ENCODE data around the gene ENTPD1.
"Not testable (repeated sequence)": the region's sequence is repeated elsewhere in the genome, so short reads cannot be mapped to it uniquely, and the experiment has no call there.

ENTPD1 gene

GRCh38 chr10:95793401-95794045, 37.6 kb downstream of the ENTPD1 start:
- Mint-ChIP-seq H3K4me3 (peak overlapping the region; percentile 42), H3K4me1 (ENCODE audit: low read depth) (peaks cover 63% of the 10 kb centered on the region), H3K9me3 (peaks cover 12% of the 10 kb centered on the region), H3K36me3 (ENCODE audit: low read depth) (peaks cover 16% of the 10 kb centered on the region), H3K27ac (peak overlapping the region; percentile 89), H3K27me3 (ENCODE audit: low read depth) (no peaks in the 10 kb centered on the region)
- peak; percentile 63 for DNase-seq (ENCODE audit: low spot score)

- H3K4me1 Mint-ChIP-seq (ENCODE audit: low read depth) = peaks cover 61% of the 10 kb centered on the region
- peaks cover 8% of the 10 kb centered on the region for H3K9me3 Mint-ChIP-seq
- no peaks in the 10 kb centered on the region for H3K27me3 Mint-ChIP-seq (ENCODE audit: low read depth)
- H3K36me3 Mint-ChIP-seq (ENCODE audit: low read depth) = peaks cover 18% of the 10 kb centered on the region
- no peak overlapping the region for H3K27ac Mint-ChIP-seq
- DNase-seq (ENCODE audit: low spot score) = no peak
- H3K4me3 Mint-ChIP-seq = no peak overlapping the region
Observed at GRCh38 chr10:95794195-95794594, 38.2 kb downstream of the ENTPD1 start.

- peaks cover 28% of the 10 kb centered on the region for H3K36me3 Mint-ChIP-seq (ENCODE audit: low read depth)
- DNase-seq (ENCODE audit: low spot score) = no peak
- no peak overlapping the region for H3K27ac Mint-ChIP-seq
- H3K4me1 Mint-ChIP-seq (ENCODE audit: low read depth) = peaks cover 65% of the 10 kb centered on the region
- H3K27me3 Mint-ChIP-seq (ENCODE audit: low read depth) = no peaks in the 10 kb centered on the region
- peaks cover 20% of the 10 kb centered on the region for H3K9me3 Mint-ChIP-seq
- H3K4me3 Mint-ChIP-seq = no peak overlapping the region
Observed at GRCh38 chr10:95795602-95796001, 39.6 kb downstream of the ENTPD1 start.

GRCh38 chr10:95796504-95796903, 40.5 kb downstream of the ENTPD1 start:
- no peak overlapping the region for H3K27ac Mint-ChIP-seq
- peaks cover 29% of the 10 kb centered on the region for H3K36me3 Mint-ChIP-seq (ENCODE audit: low read depth)
- peaks cover 58% of the 10 kb centered on the region for H3K4me1 Mint-ChIP-seq (ENCODE audit: low read depth)
- peaks cover 20% of the 10 kb centered on the region for H3K9me3 Mint-ChIP-seq
- no peak overlapping the region for H3K4me3 Mint-ChIP-seq
- no peak for DNase-seq (ENCODE audit: low spot score)
- H3K27me3 Mint-ChIP-seq (ENCODE audit: low read depth) = no peaks in the 10 kb centered on the region

- Mint-ChIP-seq H3K36me3 (ENCODE audit: low read depth) (peaks cover 35% of the 10 kb centered on the region), H3K4me3 (no peak overlapping the region), H3K9me3 (peaks cover 26% of the 10 kb centered on the region), H3K27me3 (ENCODE audit: low read depth) (no peaks in the 10 kb centered on the region), H3K27ac (no peak overlapping the region), H3K4me1 (ENCODE audit: low read depth) (peaks cover 42% of the 10 kb centered on the region)
- DNase-seq (ENCODE audit: low spot score) = no peak
Observed at GRCh38 chr10:95798096-95798855, 42.3 kb downstream of the ENTPD1 start.

GRCh38 chr10:95800286-95800685, 44.3 kb downstream of the ENTPD1 start:
- Mint-ChIP-seq H3K9me3 (peaks cover 31% of the 10 kb centered on the region), H3K27ac (peak overlapping the region; percentile 29), H3K36me3 (ENCODE audit: low read depth) (peaks cover 41% of the 10 kb centered on the region), H3K4me1 (ENCODE audit: low read depth) (peaks cover 29% of the 10 kb centered on the region), H3K4me3 (peak overlapping the region; percentile 11)
- H3K27me3 Mint-ChIP-seq (ENCODE audit: low read depth); DNase-seq (ENCODE audit: low spot score): not testable (repeated sequence)

- not testable (repeated sequence) for DNase-seq (ENCODE audit: low spot score); H3K4me1 Mint-ChIP-seq (ENCODE audit: low read depth); H3K27me3 Mint-ChIP-seq (ENCODE audit: low read depth); H3K27ac Mint-ChIP-seq; H3K4me3 Mint-ChIP-seq
- Mint-ChIP-seq H3K36me3 (ENCODE audit: low read depth) (peaks cover 32% of the 10 kb centered on the region), H3K9me3 (peaks cover 13% of the 10 kb centered on the region)
Observed at GRCh38 chr10:95806687-95807380, 50.9 kb downstream of the ENTPD1 start.

GRCh38 chr10:95808705-95809308, 52.8 kb downstream of the ENTPD1 start:
- not testable (repeated sequence) for DNase-seq (ENCODE audit: low spot score)

GRCh38 chr10:95809370-95810197, 53.6 kb downstream of the ENTPD1 start:
- peaks cover 5% of the 10 kb centered on the region for H3K9me3 Mint-ChIP-seq
- peaks cover 6% of the 10 kb centered on the region for H3K4me1 Mint-ChIP-seq (ENCODE audit: low read depth)
- no peak overlapping the region for H3K27ac Mint-ChIP-seq
- no peak for DNase-seq (ENCODE audit: low spot score)
- H3K27me3 Mint-ChIP-seq (ENCODE audit: low read depth) = peaks cover 5% of the 10 kb centered on the region
- H3K36me3 Mint-ChIP-seq (ENCODE audit: low read depth) = peaks cover 20% of the 10 kb centered on the region
- H3K4me3 Mint-ChIP-seq = no peak overlapping the region

More at GRCh38 chr10:95808705-95809308, 52.8 kb downstream of the ENTPD1 start:
- peaks cover 10% of the 10 kb centered on the region for H3K9me3 Mint-ChIP-seq
- peaks cover 26% of the 10 kb centered on the region for H3K36me3 Mint-ChIP-seq (ENCODE audit: low read depth)
- not testable (repeated sequence) for H3K27ac Mint-ChIP-seq; H3K27me3 Mint-ChIP-seq (ENCODE audit: low read depth); H3K4me1 Mint-ChIP-seq (ENCODE audit: low read depth); H3K4me3 Mint-ChIP-seq

GRCh38 chr10:95810198-95810976, 54.4 kb downstream of the ENTPD1 start:
- Mint-ChIP-seq H3K4me1 (ENCODE audit: low read depth) (peaks cover 9% of the 10 kb centered on the region), H3K27me3 (ENCODE audit: low read depth) (peaks cover 5% of the 10 kb centered on the region), H3K9me3 (peaks cover 5% of the 10 kb centered on the region), H3K27ac (no peak overlapping the region), H3K4me3 (no peak overlapping the region), H3K36me3 (ENCODE audit: low read depth) (peaks cover 18% of the 10 kb centered on the region)
- no peak for DNase-seq (ENCODE audit: low spot score)

GRCh38 chr10:95813054-95813685, 57.2 kb downstream of the ENTPD1 start:
- H3K4me1 Mint-ChIP-seq (ENCODE audit: low read depth) = peaks cover 12% of the 10 kb centered on the region
- DNase-seq (ENCODE audit: low spot score) = no peak
- H3K4me3 Mint-ChIP-seq = no peak overlapping the region
- peaks cover 20% of the 10 kb centered on the region for H3K36me3 Mint-ChIP-seq (ENCODE audit: low read depth)
- peaks cover 8% of the 10 kb centered on the region for H3K9me3 Mint-ChIP-seq
- no peak overlapping the region for H3K27ac Mint-ChIP-seq
- peaks cover 3% of the 10 kb centered on the region for H3K27me3 Mint-ChIP-seq (ENCODE audit: low read depth)

GRCh38 chr10:95814011-95814727, 58.2 kb downstream of the ENTPD1 start:
- peaks cover 8% of the 10 kb centered on the region for H3K9me3 Mint-ChIP-seq
- H3K27me3 Mint-ChIP-seq (ENCODE audit: low read depth) = peaks cover 3% of the 10 kb centered on the region
- DNase-seq (ENCODE audit: low spot score) = no peak
- peaks cover 16% of the 10 kb centered on the region for H3K4me1 Mint-ChIP-seq (ENCODE audit: low read depth)
- peaks cover 20% of the 10 kb centered on the region for H3K36me3 Mint-ChIP-seq (ENCODE audit: low read depth)
- H3K27ac Mint-ChIP-seq = no peak overlapping the region
- H3K4me3 Mint-ChIP-seq = no peak overlapping the region

Measured in T-helper 2 cell treated with Interferon-gamma antibody and Interleukin-4, amounts not matched to agents 5 μg/mL and 100 μg/mL, for 36 hours (primary cell).